Measurements from ENCODE around the gene LMF1.

Gene LMF1

GRCh38 chr16:901715-902601 lies 68.8 kb downstream of the LMF1 start:
- in situ Hi-C loops (cut with MboI; ENCODE audit: low sequenced_read_pairs): no loop called here
- Histone ChIP-seq H3K4me1 (no peaks in the 10 kb centered on the region), H3K4me3 (no peak overlapping the region), H3K27me3 (ENCODE audit: low read depth) (no peaks in the 10 kb centered on the region), H3K36me3 (replicated peaks) (no peaks in the 10 kb centered on the region), H3K9me3 (0 out of 2 replicates have a peak, but pooled peaks cover 2% of the 10 kb centered on the region)
- DNase-seq (ENCODE audit: low spot score in 2 of 2): no peak

GRCh38 chr16:901149-901548 lies 69.6 kb downstream of the LMF1 start:
- H3K4me1 ChIP-seq: no peaks in the 10 kb centered on the region
- no peak overlapping the region for H3K4me3 ChIP-seq
- no peak for DNase-seq (ENCODE audit: low spot score in 2 of 2)
- no peaks in the 10 kb centered on the region for H3K9me3 ChIP-seq
- H3K36me3 ChIP-seq (replicated peaks): no peaks in the 10 kb centered on the region
- no peaks in the 10 kb centered on the region for H3K27me3 ChIP-seq (ENCODE audit: low read depth)
- in situ Hi-C loops (cut with MboI; ENCODE audit: low sequenced_read_pairs): no loop called here

GRCh38 chr16:900211-900610 lies 70.6 kb downstream of the LMF1 start:
- no peaks in the 10 kb centered on the region for H3K4me1 ChIP-seq
- H3K27me3 ChIP-seq (ENCODE audit: low read depth): no peaks in the 10 kb centered on the region
- H3K36me3 ChIP-seq (replicated peaks): no peaks in the 10 kb centered on the region
- in situ Hi-C loops (cut with MboI; ENCODE audit: low sequenced_read_pairs): no loop called here
- no peak overlapping the region for H3K4me3 ChIP-seq
- no peaks in the 10 kb centered on the region for H3K9me3 ChIP-seq
- no peak for DNase-seq (ENCODE audit: low spot score in 2 of 2)

DNA sequence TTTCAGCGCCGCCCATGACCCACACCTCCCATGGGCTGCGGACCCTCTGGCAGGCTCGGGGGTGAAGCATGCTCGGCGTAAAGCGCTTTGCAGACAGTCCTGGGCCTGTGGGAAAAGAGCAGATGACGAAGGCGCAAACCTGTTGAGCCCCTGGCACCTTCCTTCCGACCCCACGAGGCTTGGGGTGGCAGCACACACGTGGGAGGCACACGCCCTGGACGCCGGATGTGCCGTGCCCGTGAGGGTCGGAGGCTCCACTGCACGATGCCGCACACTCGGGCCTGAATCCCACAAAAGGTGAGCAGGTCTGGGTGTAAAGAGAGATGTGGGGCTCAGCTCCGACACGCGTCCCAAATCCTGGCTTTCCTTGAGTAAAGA lies 71.1 kb downstream of the LMF1 start:
- H3K36me3 ChIP-seq (replicated peaks): no peaks in the 10 kb centered on the region
- H3K27me3 ChIP-seq (ENCODE audit: low read depth): no peaks in the 10 kb centered on the region
- H3K9me3 ChIP-seq: no peaks in the 10 kb centered on the region
- H3K4me1 ChIP-seq: no peaks in the 10 kb centered on the region
- H3K4me3 ChIP-seq: no peak overlapping the region
- in situ Hi-C loops (cut with MboI; ENCODE audit: low sequenced_read_pairs): no loop called here
- DNase-seq (ENCODE audit: low spot score in 2 of 2): no peak

DNA sequence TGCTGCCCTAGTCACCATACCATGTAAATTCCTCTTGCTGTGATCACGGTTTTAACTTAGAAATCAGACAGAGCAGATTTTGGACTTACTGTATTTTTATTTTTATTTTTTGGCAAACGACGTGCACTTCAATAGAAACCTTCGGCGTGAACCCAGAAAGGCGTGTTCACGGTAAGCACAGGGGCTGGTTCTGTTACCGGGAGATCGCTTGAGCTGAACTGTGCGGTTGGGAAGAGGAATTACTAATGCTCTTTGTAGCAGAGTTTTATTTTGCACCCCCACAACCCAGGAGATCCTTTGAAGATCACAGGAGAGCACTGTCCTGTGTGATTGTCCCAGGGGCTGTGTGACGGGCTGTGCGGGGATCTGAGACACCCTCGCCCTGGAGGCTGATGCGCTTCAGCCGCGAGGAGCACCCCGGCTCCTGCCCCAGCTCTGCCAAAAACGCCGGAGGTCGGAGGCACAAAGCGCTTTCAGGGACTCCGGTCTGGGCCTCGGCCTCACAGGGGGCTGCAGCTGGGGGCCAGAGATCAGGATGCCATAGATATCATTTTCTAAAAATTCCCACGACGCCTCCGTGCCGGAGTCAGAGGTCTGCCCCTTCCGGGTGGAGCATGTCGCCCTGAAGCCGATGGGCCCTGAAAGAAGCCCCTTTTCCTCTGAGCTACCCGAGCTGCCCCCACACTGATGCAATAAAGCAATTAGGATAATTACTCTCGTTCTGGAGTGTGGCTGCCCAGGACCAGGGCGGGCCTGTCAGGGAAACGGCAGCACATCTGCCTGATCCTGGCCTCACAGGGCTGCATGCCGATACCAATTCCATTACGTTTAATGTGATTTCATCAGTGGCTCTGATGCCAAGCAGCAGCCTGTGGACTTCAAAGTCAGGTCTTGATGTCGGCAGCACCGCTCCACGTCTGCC lies 71.8 kb downstream of the LMF1 start:
- Histone ChIP-seq H3K9me3 (no peaks in the 10 kb centered on the region), H3K27me3 (ENCODE audit: low read depth) (no peaks in the 10 kb centered on the region), H3K36me3 (replicated peaks) (no peaks in the 10 kb centered on the region), H3K4me1 (no peaks in the 10 kb centered on the region), H3K4me3 (no peak overlapping the region)
- in situ Hi-C loops (cut with MboI; ENCODE audit: low sequenced_read_pairs): no loop called here
- DNase-seq (ENCODE audit: low spot score in 2 of 2): no peak

- no peaks in the 10 kb centered on the region for H3K27me3 ChIP-seq (ENCODE audit: low read depth)
- no peaks in the 10 kb centered on the region for H3K4me1 ChIP-seq
- no peak for DNase-seq (ENCODE audit: low spot score in 2 of 2)
- H3K4me3 ChIP-seq: no peak overlapping the region
- no peaks in the 10 kb centered on the region for H3K36me3 ChIP-seq (replicated peaks)
- in situ Hi-C loops (cut with MboI; ENCODE audit: low sequenced_read_pairs): no loop called here
- H3K9me3 ChIP-seq: no peaks in the 10 kb centered on the region
Measured at GRCh38 chr16:898216-898615, 72.6 kb downstream of the LMF1 start.

- in situ Hi-C loops (cut with MboI; ENCODE audit: low sequenced_read_pairs): no loop called here
- H3K9me3 ChIP-seq: no peaks in the 10 kb centered on the region
- no peak overlapping the region for H3K4me3 ChIP-seq
- H3K27me3 ChIP-seq (ENCODE audit: low read depth): no peaks in the 10 kb centered on the region
- H3K36me3 ChIP-seq (replicated peaks): no peaks in the 10 kb centered on the region
- DNase-seq (ENCODE audit: low spot score in 2 of 2): no peak
- H3K4me1 ChIP-seq: no peaks in the 10 kb centered on the region
Measured at GRCh38 chr16:897701-898100, 73.1 kb downstream of the LMF1 start.

- Histone ChIP-seq H3K4me1 (no peaks in the 10 kb centered on the region), H3K4me3 (no peak overlapping the region), H3K27me3 (ENCODE audit: low read depth) (no peaks in the 10 kb centered on the region), H3K9me3 (no peaks in the 10 kb centered on the region), H3K36me3 (replicated peaks) (no peaks in the 10 kb centered on the region)
- in situ Hi-C loops (cut with MboI; ENCODE audit: low sequenced_read_pairs): no loop called here
- DNase-seq (ENCODE audit: low spot score in 2 of 2): no peak
Measured at GRCh38 chr16:897200-897543, 73.6 kb downstream of the LMF1 start.

DNA sequence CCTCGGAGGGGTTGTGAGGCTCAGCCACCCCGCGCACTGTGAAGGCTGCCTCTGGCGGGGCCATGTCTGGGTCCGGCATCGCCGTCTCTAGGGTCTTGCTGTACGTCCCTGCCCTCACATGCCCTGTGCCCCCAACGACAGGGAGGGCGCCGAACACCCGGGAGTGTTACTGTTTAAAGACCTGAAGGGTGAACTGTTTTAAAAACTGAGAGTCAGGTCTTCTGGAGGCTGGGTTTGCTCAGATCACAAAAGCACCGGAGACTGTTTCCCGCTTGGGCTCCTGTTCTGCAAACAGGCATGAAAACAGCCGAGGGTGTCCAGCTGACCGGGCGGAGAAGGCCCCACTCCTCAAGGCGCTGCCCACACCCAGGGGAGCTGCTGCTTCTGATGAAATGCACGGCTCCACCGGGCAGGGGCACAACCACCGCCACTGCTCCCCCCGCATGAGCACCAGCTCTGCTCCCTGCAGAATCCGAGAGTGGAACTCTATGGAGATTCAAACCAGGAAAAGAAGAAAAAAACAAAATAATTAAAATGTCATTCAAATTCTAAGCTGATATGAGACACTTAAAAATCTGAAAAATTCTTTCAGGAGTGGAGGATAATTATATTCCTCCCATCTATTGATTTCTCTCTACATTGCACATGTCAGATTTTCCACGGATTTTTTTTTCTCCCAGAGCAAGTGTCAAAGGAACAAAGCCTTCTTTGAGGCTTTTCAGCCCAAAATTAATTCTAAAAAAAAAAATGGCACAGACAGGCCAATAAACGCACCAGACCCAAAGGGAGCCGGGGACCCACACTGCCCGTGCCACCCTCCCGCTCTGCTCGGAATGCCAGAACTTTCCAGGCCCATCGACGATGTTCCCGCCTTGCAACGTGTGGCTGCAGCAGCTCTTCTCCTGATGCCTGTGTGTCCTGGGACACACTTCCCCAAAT lies 74.3 kb downstream of the LMF1 start:
- H3K27me3 ChIP-seq (ENCODE audit: low read depth): no peaks in the 10 kb centered on the region
- in situ Hi-C loops (cut with MboI; ENCODE audit: low sequenced_read_pairs): no loop called here
- no peaks in the 10 kb centered on the region for H3K4me1 ChIP-seq
- no peaks in the 10 kb centered on the region for H3K9me3 ChIP-seq
- H3K4me3 ChIP-seq: no peak overlapping the region
- DNase-seq (ENCODE audit: low spot score in 2 of 2): no peak
- no peaks in the 10 kb centered on the region for H3K36me3 ChIP-seq (replicated peaks)

DNA sequence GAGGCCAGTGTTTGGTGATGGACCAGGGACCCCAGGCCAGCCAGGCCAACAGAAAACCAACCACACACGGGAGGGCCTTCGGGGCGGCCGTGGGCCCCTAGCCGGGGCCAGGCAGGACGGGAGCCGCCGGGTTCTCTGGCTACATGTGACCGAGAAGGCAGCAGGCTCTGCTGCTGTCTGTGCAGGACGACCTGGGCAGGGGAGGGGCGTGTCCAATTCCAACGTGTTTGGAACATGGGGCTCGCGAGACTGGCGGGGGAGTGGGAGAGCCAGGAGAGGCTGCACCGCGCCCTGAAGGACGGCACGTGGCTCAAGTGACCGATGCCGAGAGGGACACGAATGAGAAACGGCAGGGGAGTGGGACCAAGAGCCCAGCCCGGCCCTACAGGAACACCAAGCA lies 75.4 kb downstream of the LMF1 start:
- in situ Hi-C loops (cut with MboI; ENCODE audit: low sequenced_read_pairs): no loop called here
- no peaks in the 10 kb centered on the region for H3K36me3 ChIP-seq (replicated peaks)
- no peak for DNase-seq (ENCODE audit: low spot score in 2 of 2)
- H3K9me3 ChIP-seq: no peaks in the 10 kb centered on the region
- H3K4me1 ChIP-seq: no peaks in the 10 kb centered on the region
- H3K27me3 ChIP-seq (ENCODE audit: low read depth): no peaks in the 10 kb centered on the region
- no peak overlapping the region for H3K4me3 ChIP-seq

DNA sequence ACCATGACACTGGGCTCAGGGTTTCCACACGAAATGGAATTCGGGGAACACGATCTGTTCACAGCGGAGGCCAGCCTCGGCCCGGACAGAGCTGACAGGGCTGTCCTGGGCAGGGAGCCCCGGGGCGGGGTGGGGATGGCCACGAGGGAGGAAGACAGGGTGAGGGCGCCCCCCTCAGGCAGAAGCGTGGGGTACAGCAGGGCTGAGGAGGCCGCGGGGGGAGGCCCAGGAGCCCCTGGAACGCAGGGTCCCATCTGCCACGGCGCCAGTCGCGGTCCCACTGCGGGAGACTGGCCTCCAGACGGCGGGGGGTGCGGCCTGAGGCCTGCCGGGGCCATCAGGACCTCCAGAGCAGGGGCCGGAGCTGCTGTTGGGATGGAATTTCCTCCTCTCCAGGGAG lies 75.9 kb downstream of the LMF1 start:
- DNase-seq (ENCODE audit: low spot score in 2 of 2): peak in 1 of 2 experiments; percentile 32
- H3K36me3 ChIP-seq (replicated peaks): no peaks in the 10 kb centered on the region
- no peak overlapping the region for H3K4me3 ChIP-seq
- in situ Hi-C loops (cut with MboI; ENCODE audit: low sequenced_read_pairs): no loop called here
- no peaks in the 10 kb centered on the region for H3K9me3 ChIP-seq
- H3K27me3 ChIP-seq (ENCODE audit: low read depth): no peaks in the 10 kb centered on the region
- H3K4me1 ChIP-seq: no peaks in the 10 kb centered on the region

GRCh38 chr16:894136-894535 lies 76.6 kb downstream of the LMF1 start:
- in situ Hi-C loops (cut with MboI; ENCODE audit: low sequenced_read_pairs): no loop called here
- no peak for DNase-seq (ENCODE audit: low spot score in 2 of 2)
- Histone ChIP-seq H3K4me3 (no peak overlapping the region), H3K27me3 (ENCODE audit: low read depth) (no peaks in the 10 kb centered on the region), H3K4me1 (no peaks in the 10 kb centered on the region), H3K9me3 (no peaks in the 10 kb centered on the region), H3K36me3 (replicated peaks) (no peaks in the 10 kb centered on the region)

- Histone ChIP-seq H3K36me3 (replicated peaks) (no peaks in the 10 kb centered on the region), H3K9me3 (no peaks in the 10 kb centered on the region), H3K4me1 (no peaks in the 10 kb centered on the region), H3K27me3 (ENCODE audit: low read depth) (no peaks in the 10 kb centered on the region), H3K4me3 (no peak overlapping the region)
- in situ Hi-C loops (cut with MboI; ENCODE audit: low sequenced_read_pairs): no loop called here
- peak in 1 of 2 experiments; percentile 31 for DNase-seq (ENCODE audit: low spot score in 2 of 2)
Measured at GRCh38 chr16:893360-893759, 77.4 kb downstream of the LMF1 start.

Data from HAP-1 (cell line).